ENCODE data around the gene TRMU. TPM values are rescaled to one million over a fixed set of nuclear protein-coding genes. Genes with fewer than 3 reads are reported as not detected.

TRMU gene
- total RNA-seq, 1 donor from 2014 or later: 17.5 TPM

DNA sequence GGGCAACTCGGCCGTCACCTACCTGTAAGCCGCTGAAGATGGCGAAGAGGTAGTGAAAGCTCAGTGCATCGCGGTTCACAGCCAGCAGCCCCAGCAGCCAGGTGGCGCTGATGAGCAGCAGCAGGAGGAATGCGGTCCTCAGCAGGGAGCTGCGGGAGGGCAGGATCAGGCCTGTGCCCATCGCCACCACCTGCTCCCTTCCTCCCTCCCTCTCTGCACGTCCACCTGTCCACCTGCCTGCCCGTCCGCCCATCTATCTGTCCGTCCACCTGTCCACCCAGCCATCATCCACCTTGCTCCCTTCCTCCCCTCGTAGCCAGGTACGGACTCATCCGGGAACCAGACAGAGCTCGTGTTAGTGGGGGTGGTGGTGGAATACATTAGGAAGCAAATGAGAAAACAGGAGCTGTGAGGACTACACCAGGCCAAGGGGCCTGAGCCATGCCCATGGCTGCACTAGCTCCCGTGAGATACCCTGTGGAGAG is 32.2 kb downstream of the TRMU start:
- DNase-seq (ENCODE audit: low spot score in 2 of 2) (peak; percentile 66 to 74), FAIRE-seq (no peak)

DNA sequence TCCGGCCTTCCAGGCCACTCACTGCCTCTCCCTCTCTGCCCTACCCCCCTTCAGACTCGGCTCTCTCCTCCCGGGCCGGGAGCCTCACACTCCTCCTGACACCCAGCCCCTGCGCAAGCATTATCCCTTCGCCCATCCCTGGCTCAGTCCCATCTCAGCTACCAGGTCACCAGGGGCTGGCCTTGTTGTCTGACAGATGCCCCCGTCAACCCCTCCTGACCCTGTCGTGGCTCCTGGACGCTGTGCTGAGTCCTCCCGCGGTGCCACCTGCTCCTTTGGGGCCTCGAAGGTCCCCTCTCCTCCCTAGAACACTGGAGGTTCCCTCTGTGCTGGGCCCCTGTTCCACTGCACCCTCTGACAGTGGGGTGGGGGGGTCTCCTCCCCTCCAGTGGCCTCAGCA is 32.9 kb downstream of the TRMU start:
- DNase-seq (ENCODE audit: low spot score in 2 of 2): no peak
- FAIRE-seq: no peak

DNA sequence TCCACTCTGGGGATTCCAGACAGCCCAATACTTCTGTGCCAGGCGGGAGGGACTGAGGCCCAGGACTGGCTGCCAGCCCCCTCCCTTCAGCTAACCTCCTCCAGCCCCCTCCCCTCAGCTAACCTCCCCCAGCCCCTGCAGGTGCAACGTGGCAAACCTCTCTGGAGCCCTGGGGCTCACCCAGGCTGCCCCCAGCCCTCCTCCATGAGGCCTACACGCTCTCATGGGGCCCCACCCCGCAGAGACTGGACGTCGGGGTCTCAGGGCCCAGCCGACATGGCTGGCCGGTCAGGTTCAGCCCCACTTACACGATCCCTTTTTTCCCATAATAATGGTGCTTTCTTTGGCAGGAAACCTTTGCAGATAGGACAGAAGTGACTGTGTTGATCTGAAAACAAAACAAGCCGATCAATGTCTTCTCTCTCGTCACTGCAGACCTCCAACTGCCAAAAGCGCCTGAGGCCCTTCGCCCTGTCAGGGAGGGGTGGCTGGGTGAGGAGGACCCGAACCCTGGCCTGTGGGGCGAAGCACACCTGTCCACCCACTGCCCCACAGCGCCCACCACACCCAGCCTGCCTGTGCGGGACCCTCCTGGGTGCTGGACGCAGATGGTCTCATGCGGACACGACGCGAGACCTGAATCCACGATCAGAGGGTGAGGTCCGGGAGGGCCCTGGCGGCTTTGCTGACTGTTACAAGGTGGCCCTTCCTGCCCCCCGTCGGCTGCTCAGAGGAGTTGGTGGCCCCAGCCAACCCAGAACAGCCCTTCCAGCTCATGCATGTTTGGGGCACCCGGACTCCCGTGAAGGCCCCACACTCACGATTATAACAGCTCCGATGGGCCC is 33.6 kb downstream of the TRMU start:
- FAIRE-seq (no peak), DNase-seq (ENCODE audit: low spot score in 2 of 2) (no peak)

DNA sequence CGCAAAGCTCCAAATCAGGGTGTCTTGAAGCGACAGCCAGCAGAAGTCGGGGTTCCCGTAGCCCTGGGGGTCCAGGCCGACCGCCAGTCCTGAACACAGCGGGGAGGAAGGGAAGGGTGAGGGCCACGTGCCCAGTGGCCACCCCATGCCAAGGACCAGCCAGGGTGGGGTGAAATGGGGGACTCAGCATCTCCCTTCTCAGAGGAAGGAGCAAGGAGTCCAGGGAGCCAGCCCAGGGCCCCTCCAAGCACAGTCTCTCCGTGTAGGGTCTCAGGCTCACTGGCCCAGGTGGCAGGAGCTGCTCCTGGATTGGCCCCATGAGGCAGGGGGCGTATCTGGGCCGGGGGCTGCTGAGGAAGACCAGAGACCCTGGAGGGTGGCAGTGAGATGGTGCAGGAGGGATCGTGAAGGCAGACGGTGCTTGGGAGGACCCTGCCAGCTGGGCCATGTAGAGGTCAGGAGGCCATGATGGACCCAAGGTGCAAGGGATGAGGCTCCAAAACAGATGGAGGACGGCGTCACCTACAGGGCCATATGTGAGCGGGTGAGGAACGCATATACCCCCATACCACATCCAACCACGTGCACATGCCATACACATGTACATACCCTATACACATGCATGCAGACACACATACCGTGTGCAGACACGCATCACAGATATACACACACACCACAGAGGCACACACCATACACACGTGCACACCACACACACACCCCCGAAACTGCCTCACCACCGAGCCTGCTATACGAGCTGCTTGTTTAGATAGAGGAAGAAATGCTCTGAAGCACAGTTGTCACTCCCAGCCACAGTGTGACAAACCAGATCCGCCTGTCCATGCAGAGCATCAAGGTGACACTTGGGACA is 34.4 kb downstream of the TRMU start:
- DNase-seq (ENCODE audit: low spot score in 2 of 2) (no peak), FAIRE-seq (no peak)

DNA sequence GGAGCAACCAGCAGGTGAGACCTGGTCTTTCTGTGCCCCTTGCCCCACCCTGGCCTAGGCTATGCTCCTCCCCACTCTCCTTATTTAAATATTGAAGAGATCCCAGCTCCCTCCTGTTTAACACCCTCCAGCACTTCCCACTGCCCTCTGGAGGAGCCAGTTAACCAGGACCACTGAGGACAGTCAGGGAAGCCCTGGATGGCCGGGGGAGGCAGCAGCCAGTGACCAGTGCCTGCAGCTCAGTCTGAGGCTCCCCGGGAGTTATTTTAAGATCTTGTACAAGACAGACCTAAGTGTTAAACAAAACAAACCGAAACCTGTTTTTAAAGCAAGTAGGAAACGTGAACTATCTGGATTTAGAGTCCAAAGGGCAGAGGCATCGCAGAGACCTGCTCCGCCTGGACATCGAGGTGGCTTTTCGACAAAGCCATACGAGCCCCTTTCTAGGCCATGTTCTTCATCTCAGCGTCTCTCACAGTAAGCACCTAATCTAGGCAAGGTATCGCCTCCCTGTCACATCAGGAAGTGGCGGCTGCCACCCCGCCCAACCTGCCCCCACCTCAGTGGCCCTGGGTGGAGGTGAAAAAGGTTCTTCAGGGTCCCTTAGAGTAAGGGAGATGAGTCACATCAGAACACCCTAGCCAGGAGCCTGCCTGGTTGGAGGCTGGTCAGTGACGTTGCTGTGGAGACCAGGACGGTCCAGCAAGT is 35.2 kb downstream of the TRMU start:
- FAIRE-seq: no peak
- no peak for DNase-seq (ENCODE audit: low spot score in 2 of 2)

DNA sequence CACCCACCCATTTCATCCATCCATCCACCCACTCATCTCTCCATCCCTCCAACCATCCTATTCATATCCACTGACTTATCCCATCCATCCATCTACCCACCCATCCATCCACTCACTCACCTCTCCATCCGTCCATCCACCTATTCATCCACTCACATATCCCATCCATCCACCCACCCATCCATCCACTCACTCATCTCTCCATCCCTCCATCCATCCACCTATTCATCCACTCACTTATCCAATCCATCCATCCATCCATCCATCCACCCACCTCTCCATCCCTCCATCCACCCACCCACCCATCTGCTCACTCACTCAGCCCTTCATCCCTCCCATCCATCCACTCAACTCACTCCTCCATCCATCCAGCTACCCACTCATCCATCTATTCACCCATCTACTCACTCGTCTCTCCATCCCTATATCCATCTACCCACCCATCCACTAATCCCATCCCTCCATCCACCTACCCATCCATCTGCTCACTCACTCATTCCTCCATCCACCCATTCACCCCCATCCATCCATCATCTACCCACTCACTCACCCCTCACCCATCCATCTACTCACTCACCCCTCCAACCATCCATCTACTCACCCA is 36.2 kb downstream of the TRMU start:
- no peak for FAIRE-seq
- no peak for DNase-seq (ENCODE audit: low spot score in 2 of 2)

DNA sequence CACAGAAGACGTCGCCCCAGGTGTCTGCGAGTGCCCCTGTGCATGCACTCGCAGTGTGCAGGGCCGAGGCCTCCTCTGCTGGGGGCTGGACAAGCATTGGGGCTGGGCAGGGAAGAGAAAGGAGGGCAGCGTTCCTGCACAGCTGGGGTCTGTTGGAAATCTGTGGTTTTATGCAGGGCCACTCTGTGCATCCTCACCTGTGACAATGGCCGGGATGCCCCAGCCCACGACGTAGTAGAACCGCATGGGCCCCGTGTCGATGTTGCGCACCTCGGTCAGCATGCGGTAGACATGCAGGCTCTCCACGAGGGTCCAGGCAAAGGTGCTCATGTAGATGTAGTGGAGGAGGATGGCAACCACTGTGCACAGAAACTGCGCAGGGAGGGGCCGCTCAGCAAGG is 37.2 kb downstream of the TRMU start:
- FAIRE-seq (no peak), DNase-seq (ENCODE audit: low spot score in 2 of 2) (no peak)

DNA sequence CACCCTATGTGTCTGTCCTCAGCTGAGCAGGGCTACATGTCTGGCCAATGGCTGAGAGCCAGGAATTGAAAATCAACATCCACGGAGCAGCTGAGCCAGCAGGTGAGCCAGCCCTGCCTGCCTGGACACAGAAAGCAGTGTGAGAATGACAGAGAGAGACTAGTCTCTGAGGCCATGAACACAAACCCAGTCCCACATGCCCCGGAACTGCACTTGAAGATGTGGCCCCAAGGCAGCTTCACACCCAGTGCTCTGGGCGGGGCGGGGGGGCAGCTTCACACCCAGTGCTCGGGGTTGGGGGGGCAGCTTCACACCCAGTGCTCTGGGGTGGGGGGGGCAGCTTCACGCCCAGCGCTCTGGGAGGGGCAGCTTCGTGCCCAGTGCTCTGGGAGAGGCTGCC is 37.6 kb downstream of the TRMU start:
- no peak for FAIRE-seq
- no peak for DNase-seq (ENCODE audit: low spot score in 2 of 2)

DNA sequence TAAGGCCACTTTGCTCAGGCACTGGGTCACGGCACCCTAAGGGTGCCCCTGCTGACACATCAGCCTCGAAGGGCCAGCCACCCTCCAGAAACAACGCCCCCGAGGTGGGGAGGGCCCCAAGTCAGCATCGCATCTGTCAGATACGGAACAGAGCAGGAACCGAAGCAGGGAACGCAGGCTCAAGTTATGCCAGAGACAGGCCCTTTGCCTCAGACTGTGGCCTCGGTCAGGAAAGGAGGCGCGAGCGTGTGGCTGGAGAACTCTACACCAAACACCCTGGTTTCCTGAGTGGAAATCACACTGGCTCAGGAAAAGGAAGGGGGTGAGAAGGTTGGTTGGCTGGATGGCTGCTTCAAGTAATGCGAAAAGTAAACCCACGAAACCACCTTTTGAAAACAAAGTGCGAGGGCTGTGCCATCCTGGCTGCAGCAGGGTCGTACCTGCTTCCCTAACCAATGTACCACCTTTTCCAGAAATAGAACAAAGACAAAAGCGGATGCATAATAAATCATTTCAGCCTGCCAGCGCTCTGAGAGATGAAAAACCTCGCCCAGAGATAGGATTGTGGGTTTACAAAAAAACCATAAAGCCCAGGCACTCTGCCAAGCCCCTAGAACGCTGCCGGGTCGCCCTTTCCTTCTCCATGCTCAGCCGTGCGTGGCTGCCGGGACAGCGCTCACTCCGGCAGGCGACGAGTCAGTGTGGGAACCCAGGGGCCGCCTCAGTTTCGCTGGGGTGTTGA is 38.6 kb downstream of the TRMU start:
- DNase-seq (ENCODE audit: low spot score in 2 of 2): no peak
- FAIRE-seq: no peak

DNA sequence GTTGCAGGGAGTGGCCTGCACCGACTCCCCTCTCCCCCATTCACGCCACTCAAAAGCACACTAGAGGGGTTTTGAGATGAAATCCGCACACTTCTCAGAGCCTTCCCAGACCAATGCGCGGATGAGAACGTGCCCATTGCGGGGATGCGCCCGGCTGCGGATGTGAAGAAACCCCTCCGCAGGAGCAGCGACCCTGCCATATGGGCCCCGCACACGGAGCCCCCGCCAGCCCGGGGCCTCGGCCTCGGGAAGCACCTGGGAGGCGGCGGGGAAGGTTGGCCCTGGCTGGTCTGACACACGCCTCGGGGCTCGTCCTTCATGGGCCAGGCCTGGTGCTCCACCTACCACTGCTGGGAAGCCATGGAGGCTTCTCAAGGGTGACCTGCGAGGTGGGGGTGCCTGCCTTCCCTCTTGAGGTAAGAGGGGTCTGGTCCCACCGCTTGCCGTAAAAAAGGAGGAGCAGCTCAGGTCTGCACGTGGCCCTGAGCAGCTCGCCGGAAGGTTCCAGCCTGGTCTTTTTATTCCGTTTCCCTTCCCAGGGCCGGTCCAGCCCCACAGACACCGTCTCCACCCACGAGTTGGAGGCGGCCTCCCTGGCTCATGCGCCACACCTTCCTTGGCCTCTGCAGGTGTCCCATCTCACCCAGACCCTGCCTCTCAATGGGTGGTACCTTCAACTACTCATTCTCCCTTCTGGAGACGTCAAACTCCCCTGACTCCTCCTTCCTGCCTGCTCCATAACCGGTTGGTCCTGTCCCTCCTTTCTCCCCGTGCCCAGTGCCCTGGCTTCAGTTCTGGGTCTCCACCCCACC is 39.4 kb downstream of the TRMU start:
- no peak for FAIRE-seq
- no peak for DNase-seq (ENCODE audit: low spot score in 2 of 2)

DNA sequence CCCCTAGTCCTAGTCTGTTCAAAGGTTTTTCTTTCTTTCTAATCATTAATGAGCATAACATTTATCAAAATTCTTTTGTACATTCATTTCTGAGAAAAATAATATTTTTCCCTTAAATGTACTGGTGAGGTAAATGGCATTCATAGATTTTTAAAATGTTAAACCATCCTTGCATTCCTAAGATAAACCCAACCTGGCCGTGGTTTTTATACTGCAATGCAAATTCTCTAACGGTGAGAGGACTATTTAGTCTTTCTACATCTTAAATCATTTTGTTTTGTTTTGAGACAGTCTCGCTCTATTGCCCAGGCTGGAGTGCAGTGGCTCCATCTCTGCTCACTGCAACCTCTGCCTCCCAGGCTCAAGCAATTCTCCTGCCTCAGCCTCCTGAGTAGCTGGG is 40.6 kb downstream of the TRMU start:
- DNase-seq (ENCODE audit: low spot score in 2 of 2) (no peak), FAIRE-seq (no peak)

DNA sequence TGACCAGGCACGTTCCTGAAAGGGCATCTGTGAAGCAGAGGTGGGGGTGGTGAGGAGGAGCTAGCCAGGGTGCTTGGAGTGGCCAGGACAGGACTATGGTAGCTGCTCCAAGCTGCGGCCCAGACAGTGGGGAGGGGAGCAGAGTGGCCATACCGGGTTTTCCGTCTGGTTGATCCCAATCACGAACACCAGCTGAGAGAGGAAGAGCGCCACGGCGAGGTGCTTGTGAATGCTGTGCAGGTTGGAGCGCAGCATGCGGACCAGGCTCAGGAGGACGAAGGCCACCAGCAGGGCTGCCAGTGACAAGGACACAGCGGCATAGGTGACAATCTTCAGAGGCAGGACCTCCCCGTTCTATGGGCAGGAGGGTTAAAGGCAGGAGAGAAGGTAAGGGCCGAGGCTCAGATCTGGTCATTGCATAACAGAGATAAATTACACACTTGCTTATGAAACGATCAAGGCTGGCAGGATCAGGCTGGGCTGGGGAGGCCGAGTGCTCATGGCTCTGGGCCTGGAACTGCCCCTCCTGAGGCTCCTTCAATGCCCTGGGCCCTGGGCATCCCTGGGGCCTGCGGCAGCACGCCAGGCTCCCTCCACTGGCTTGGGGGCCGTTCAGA is 41.5 kb downstream of the TRMU start:
- FAIRE-seq (no peak), DNase-seq (ENCODE audit: low spot score in 2 of 2) (no peak)

DNA sequence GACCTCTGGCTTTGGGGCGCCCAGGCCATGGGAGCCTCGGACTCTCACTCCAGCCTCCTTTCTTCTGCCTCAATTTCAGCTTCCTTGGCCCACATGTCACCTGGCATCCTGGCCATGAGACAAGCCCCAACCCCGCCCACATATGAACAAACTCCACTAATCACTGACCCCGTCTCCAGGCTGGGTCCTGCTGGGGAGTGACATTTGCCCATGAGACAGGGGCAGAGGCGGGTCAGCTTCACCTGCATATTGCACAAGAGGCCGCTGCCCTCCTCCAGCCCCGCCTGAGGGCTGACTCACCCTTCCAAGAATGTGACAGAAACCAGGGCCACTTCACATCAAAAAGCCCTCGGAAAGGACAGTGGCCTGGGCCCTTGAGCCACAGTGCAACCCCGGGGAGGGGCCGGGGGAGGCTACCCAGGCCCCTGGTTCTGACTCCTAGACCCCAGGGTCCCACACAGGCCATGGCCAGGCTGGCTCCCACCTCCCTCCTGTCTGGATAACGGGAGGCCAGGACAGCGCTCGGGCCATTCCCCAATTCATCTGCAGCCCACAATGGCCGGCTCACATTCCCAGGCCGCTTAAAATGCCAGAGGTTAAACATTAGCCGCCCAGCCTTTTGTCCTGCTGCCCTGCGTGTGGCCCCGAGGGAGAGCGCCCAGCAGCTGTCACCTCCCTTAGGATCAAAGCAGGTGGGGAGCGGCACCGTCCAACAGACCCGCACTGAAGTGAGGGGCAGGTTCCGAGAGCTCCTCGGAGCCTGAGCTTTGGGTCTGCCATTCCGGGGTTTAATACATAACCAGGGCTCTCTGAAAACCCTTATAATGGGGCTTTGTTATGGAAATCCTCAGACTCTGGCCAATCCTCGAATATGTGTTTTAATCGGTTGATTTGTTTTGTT is 42.3 kb downstream of the TRMU start:
- DNase-seq (ENCODE audit: low spot score in 2 of 2): no peak
- FAIRE-seq: no peak

DNA sequence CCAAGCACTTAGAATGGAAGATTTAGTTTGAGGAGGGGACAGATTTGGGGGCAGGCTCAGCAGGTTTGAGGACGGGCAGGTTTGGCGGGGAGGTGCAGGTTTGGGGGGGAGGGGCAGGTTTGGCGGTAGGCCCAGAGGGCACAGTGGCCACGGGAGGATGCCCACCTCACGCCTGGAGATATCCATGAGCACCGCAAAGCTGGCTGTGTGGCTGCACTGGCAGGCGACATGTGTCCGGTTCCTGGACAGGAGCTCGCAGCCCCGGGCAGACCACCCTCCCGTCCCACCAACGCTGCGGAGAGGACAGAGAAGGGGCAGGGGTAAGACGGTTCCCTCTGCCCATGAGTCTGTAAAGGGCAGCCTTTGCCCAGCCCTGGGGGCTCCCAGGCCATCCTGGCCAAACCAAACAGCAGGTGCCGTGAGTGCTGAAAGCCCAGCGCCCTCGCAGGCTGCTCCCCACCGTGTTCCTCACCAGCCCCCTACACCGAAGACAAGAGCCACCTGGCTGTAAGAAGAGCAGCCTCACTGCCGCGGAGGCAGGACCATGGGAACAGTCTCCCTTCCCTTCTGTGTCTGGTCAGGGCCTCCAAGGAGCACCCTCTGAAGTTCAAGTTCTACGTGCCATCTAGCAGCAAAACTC is 43.0 kb downstream of the TRMU start:
- no peak for FAIRE-seq

DNA sequence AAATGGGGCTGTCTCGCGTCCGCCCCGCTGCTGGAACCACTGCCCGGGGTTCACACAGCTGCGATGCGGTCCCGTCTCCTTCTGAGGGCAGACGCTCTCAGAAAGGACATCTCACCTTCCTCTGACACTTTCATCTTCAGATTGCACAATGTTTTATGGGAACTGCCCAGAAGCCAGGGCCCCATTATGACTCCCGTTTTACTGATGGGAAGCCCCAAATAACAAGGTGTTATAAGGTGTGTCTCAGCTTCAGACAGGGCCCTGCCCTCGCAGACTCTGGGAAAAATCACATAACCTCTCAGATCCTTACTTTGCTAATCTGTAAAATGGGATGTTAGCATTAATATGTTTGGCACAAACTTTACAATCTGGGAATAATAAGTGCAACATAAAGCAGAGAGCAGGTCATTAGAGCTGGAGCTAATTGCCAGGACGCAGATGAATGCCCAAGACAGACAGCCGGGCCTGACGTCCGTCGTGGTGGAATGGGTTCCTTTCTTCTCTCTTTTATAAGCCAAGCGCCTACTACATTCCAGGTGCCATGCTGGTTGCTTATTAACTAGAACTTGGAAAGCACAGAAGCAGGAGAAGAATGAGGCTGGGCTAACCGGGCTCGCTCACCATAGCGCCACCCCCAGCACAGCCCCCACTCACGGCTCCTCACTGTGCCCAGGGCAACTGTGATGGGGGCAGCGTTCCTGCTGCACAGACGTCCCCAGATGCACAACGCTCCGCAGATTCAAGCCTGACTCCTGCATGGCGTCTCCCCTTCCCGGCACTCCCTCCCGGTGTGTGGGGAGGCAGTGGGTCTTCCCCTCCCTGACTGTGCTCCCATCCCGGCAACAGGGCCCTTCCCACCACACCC is 43.8 kb downstream of the TRMU start:
- FAIRE-seq (no peak), DNase-seq (ENCODE audit: low spot score in 2 of 2) (no peak)

More for the DNA sequence above, 43.0 kb downstream of the TRMU start:
- DNase-seq (ENCODE audit: low spot score in 2 of 2): no peak

DNA sequence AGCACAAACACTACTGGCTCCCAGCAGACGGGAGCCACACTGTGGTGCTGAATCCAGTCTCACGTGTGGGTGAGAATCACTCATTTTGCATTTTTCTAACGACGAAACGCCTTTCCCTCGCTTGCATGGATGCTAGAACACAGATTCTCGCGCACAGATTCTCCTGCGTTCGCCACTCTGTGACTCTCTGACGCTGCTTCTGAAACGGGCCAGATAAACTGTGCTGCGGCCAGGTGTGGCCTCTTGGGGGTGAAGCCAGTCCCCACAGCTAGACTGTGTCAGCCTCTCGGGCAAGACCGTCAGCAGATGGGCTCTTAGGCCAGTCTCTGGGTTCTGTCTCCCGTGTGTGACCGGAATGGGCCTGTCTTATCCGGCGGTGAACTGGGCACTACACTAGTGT is 44.6 kb downstream of the TRMU start:
- DNase-seq (ENCODE audit: low spot score in 2 of 2) (no peak), FAIRE-seq (no peak)

Measured in frontal cortex (tissue), 4 donors.